Measurements from ENCODE around the gene CHRDL2.
A peak's percentile ranks its signal among the peaks of the same experiment; 100 is the strongest.
"Not testable (repeated sequence)": the region's sequence is repeated elsewhere in the genome, so short reads cannot be mapped to it uniquely, and the experiment has no call there.

Gene CHRDL2, protein sequence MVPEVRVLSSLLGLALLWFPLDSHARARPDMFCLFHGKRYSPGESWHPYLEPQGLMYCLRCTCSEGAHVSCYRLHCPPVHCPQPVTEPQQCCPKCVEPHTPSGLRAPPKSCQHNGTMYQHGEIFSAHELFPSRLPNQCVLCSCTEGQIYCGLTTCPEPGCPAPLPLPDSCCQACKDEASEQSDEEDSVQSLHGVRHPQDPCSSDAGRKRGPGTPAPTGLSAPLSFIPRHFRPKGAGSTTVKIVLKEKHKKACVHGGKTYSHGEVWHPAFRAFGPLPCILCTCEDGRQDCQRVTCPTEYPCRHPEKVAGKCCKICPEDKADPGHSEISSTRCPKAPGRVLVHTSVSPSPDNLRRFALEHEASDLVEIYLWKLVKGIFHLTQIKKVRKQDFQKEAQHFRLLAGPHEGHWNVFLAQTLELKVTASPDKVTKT

DNA sequence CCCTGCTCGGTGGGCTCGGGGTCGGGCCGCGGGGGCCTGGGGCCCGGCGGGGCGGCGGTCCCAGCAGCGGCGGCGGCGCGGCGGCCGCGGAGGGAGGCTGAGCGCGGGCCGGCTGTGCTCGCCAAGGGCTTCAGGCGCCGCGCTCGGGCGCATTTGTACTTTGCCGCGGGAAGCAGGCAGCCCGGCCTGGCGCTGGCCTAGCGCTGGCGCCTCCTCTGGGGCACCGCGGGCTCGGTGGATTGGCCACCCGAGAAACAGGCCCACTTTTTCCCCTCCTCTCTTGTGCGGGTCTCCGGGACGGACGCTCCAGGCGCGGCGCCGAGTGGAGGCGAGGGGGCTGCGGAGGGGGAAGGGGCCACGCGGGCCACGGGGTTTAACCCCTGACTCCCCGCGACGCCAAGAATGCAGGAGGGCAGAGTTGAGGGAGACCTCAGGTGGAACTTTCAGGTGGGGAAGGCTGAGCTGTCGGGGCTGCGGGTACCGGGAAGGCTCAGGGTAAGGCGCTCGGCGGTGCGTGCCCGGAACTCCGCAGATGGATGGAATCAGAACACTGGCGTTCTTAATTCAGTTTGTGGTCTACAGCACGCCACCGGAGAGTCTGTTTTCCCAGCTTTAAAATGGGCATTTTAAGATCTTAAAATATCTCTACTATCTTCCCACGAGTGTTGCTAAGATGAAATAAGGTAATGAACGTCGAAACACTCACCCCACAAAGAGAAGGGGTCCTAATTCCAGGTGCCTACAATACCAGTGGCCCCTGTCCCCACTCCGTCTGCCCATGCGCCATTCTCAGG, at the start of gene CHRDL2:
Gene CHRDL2, minus strand, starts transcription at position 126 of the 794 bp plus-strand sequence. CDS start 538 bp downstream, outside the sequence.
- peak; percentile 52 for DNase-seq (ENCODE audit: low spot score)

- DNase-seq (ENCODE audit: low spot score): no peak
Measured at GRCh38 chr11:74780248-74781005, 49.2 kb upstream of the CHRDL2 start.

DNA sequence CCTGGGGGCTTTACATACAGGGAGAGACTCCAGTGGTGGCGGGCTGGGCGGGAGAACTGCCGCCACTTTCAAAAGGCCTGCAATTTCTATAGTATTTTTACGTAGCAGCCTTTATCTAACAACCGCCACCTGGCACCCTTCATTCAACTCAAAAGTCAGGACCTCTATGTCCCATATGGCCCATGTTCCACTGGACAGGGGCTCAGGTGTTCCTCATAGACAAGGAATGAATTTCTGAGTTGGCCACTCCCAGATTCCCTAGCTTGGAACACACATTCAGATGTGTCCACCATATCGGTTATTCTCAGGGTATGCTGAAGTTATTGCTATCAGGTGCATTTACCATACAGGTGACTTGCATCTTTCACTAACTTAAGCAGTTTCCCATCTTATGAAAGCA, 47.4 kb upstream of the CHRDL2 start:
- no peak for DNase-seq (ENCODE audit: low spot score)

DNA sequence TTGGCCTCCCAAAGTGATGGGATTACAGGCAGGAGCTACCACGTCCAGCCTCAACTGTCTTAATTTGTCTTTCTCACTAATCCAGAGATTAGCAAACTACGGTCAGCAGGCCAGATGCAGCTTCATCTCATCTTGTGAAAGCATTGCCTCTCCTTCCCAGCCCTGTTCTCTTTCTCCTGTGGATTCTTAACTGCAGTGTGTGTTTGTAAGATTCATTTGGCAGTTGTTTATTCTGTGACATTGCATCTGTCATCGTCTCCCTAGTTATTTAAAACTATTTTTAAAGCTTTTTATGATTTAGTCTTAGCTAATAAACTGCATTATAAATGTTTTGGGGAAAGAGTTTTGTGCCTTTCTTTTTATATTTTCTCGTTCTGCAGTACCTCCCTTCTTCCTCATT, 46.7 kb upstream of the CHRDL2 start:
- no peak for DNase-seq (ENCODE audit: low spot score)

- no peak for DNase-seq (ENCODE audit: low spot score)
Measured at GRCh38 chr11:74777038-74777437, 45.8 kb upstream of the CHRDL2 start.

DNA sequence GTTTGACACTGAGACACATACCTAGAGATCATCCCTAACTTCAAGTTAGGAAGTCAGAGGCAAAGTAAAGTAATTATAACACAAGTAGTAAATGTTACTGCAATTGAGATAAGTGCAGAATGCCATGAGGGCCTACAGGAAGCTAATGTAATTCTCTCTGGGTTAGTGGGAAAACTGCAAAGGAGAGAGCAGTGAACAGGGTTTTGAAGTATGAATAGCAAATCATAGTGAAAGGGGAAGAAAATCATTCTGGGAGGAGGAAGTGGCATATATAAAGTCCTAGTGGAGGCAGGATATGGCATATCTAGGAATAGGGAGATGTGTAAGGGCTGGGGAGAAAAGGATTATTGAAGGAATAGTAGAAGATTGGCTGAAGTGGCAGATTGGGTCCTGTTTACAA, 45.3 kb upstream of the CHRDL2 start:
- no peak for DNase-seq (ENCODE audit: low spot score)

GRCh38 chr11:74775762-74776161, 44.5 kb upstream of the CHRDL2 start:
- no peak for DNase-seq (ENCODE audit: low spot score)

- no peak for DNase-seq (ENCODE audit: low spot score)
Measured at GRCh38 chr11:74773476-74773875, 42.2 kb upstream of the CHRDL2 start.

GRCh38 chr11:74771139-74771538, 39.9 kb upstream of the CHRDL2 start:
- DNase-seq (ENCODE audit: low spot score): no peak

DNA sequence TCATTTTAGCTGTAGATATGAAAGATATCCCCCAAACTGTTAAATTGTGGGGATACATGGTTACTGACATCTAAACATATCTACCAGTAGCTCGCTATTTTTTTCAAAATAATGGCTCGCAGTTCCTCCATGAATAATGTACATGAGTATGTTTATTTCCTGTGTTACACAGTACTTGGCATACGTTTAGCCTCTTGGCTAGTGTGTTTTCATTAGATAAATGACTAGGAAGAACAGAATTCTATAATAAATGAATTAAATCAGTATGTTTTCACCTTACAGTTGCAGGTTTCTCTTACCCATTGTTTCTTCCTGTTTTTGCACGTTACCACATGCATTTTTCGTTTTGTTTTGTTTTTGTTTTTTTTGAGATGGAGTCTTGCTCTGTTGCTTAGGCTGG, 39.2 kb upstream of the CHRDL2 start:
- DNase-seq (ENCODE audit: low spot score): no peak

GRCh38 chr11:74769055-74769707, 38.0 kb upstream of the CHRDL2 start:
- DNase-seq (ENCODE audit: low spot score): no peak

DNA sequence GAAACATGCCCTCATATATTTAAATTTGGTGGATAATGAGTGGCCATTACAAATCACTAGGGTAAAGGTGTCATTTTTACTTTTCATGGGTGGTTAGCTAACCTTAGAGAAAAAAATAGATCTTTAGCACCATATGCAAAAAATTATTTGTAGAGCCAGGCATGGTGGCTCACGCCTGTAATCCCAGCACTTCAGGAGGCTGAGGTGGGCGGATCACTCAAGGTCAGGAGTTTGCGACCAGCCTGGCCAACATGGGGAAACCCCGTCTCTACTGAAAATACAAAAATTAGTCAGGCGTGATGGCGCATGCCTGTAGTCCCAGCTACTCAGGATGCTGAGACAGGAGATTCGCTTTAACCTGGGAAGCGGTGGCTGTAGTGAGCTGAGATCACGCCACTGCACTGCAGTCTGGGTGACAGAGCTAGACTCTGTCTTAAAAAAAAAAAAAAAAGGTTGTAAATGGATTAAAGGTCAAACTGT, 37.0 kb upstream of the CHRDL2 start:
- not testable (repeated sequence) for DNase-seq (ENCODE audit: low spot score)

DNA sequence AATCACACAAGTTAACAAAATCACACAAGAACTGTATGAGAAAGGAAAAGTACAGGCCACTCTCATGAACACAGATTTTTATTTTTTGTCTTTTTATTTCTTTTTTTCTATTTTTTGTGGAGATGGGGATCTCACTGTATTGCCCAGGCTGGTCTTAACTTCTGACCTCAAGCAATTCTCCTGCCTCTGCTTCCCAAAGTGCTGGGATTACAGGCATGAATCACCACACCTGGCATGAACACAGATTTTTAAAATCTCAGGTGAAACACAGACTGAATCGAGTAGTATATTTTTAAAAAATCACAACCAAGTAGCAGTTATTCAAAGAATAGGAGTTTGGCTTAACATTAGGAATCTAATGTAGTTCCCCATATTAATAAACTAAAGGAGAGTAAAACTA, 35.7 kb upstream of the CHRDL2 start:
- no peak for DNase-seq (ENCODE audit: low spot score)

DNA sequence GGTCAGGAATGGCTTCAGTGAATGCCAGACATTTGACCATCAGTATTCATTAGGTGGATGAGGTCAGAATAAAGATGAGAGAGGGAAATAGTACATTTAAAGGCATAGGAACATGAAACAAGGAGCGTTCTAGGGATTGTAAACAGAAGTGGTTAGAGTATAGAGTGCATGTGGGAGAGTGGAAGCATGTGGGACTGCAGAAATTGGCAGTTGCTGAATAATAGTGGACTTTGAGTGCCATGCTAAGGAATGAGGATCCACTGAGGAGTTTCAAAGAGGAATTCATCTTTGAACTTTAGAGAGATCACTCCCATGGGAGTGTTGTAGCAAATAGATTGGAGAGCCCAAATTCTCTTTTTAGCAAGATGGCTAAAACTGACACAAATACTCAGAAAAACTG, 25.3 kb upstream of the CHRDL2 start:
- no peak for DNase-seq (ENCODE audit: low spot score)

- no peak for DNase-seq (ENCODE audit: low spot score)
Measured at GRCh38 chr11:74755395-74755995, 24.3 kb upstream of the CHRDL2 start.

DNA sequence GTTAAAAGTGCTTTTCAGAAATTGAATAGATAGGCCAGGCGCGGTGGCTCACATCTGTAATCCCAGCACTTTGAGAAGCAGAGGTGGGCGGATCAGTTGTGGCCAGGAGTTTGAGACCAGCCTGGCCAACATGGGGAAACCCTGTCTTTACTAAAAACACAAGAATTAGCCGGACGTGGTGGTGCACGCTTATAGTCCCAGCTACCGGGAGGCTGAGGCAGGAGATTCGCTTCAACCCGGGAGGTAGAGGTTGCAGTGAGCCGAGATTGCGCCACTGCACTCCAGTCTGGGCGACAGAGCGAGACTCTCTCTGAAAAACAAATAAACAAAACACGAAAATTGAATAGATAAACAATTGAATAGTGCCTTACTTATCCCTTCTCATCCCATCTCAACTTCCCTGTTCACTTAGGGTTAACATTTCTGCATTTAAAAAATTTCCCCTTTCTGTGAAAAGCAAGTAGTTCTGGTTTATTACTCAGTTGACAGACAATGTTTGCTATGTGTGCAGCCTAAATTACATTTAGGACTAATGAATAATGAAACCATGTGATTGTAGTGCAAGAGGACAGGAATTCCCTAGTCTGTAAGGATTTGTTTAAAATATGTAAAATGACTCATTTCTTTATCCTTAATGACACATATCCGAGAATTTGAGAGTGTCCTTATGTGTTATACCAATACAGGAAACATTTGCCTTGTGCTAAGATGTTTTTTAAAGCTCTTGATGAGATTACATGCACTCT, 23.5 kb upstream of the CHRDL2 start:
- peak; percentile 83 for DNase-seq (ENCODE audit: low spot score)

- DNase-seq (ENCODE audit: low spot score): no peak
Measured at GRCh38 chr11:74751303-74751702, 20.1 kb upstream of the CHRDL2 start.

DNA sequence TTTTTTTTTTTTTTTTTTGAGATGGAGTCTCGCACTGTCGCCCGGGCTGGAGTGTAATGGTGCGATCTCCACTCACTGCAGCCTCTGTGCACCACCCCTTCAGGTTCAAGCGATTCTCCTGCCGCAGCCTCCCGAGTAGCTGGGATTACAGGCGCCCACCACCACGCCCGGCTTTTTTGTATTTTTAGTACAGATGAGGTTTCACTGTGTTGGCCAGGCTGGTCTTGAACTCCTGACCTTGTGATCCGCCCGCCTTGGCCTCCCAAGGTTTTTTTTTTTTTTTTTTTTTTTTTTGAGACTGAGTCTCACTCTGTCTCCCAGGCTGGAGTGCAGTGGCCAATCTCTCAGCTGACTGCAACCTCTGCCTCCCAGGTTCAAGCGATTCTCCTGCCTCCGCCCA, 19.4 kb upstream of the CHRDL2 start:
- not testable (repeated sequence) for DNase-seq (ENCODE audit: low spot score)

GRCh38 chr11:74749965-74750296, 18.7 kb upstream of the CHRDL2 start:
- DNase-seq (ENCODE audit: low spot score): no peak

GRCh38 chr11:74749127-74749964, 18.1 kb upstream of the CHRDL2 start:
- DNase-seq (ENCODE audit: low spot score): peak; percentile 54

Data from hepatic stellate cell (primary cell).